Amniotic epithelial cell (primary cell): ENCODE measurements around the gene ALG3.

ENCODE experiments used
- DNase-seq: peaks from one replicate; pipeline ENCODE4 v3.0.0-alpha.2; 2010; ENCODE audit warnings: low read depth

The ALG3 gene

DNA sequence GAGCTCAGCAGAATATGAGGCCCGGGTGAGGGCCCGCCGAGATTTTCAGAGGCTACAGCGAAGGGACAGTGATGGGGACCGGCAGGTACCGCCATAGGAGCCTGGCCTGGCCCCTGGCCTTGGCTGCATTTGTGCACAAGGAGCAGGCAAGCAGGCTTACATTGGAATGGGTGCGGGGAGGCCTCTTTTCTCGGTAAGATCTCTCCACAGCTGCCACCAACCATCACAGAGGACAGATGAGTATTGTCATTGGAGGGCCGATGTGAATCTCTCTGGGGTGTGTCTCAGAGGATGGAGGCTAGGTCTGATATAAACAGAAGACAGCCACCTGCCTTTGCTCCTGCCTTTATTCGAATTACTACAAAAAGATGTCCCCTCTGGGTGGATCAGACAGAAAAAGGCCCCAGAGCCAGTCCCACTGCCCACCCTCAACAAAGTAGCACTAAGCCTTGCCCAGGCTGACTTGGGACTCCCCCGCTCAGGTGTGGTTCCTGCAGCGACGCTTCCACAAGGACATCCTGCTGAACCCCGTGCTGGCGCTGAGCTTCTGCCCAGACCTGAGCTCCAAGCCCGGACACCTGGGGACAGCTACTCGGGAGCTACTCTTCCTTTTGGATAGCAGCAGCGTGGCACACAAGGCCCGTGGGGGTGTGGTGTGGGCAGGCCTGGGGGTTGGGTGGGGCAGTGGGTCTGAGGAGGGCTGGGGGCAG is 13.9 kb downstream of the ALG3 start:
- DNase-seq: no peak

DNA sequence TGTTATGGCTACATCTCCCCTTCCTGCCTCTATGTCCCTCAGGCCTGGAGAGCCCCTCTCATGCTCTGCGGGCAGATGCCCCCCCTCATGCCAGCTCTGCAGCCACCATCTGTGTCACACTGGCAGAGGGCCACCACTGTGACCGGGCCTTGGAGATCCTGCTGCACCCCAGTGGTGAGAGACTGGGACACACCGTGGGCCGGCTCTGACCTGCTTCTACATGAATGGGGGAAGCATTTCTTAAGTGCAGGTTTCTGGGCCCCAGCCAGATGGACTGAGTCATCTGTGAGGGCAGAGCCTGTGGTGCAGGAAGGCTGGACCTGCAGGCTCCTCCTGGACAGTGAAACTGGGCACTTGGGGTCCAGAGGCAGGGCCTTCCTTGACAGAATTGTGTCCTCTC is 14.5 kb downstream of the ALG3 start:
- DNase-seq: peak; percentile 87

DNA sequence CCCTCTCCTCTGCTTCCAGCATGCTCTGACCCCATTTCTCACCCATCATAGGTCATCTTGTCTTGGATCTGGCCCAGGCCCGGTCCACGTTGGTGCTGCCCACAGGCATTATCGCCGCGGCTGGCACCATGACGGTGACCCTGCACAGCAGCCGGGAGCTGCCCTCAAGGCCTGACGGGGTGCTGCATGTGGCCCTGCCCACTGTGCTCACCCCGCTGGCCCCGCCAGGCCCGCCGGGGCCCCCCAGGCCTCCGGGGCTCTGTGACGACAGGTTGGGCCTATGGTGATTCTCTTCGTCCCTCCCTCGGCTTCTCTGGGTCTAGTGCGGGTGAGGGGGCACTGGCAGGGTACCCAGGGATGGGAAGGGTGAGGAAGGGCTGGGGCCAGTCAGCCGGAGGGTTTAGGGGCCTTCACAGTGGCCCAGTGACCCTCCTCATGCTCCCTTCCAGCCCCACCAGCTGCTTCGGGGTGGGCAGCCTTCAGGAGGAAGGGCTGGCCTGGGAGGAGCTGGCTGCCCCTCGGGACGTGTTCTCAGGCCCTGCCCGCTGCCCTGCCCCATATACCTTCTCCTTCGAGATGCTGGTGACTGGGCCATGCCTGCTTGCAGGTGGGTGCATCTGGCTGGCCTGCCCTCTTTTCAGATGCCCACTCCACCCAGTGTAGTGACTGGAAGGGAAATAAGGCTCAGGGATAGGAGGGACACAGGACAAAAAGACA is 15.5 kb downstream of the ALG3 start:
- no peak for DNase-seq

DNA sequence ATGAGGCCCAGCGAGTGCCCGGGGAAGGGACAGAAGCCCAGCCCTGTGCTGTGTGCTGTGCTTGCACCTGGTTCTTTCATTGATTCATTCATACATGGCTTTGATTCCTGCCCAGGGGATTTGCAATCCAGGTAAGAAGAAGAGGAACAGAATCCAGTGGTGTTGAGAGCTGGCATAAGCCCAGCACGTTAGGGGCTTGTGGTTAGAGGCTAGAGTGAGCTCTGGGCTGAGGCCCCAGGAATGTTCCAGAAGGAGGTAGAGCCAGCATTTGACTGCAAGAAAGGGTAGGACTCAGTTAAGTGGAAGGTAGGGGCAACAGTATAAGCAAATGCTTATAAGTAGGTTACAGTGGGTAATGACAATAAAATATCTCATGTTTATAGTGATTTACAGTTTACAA is 17.1 kb downstream of the ALG3 start:
- DNase-seq: peak; percentile 15

DNA sequence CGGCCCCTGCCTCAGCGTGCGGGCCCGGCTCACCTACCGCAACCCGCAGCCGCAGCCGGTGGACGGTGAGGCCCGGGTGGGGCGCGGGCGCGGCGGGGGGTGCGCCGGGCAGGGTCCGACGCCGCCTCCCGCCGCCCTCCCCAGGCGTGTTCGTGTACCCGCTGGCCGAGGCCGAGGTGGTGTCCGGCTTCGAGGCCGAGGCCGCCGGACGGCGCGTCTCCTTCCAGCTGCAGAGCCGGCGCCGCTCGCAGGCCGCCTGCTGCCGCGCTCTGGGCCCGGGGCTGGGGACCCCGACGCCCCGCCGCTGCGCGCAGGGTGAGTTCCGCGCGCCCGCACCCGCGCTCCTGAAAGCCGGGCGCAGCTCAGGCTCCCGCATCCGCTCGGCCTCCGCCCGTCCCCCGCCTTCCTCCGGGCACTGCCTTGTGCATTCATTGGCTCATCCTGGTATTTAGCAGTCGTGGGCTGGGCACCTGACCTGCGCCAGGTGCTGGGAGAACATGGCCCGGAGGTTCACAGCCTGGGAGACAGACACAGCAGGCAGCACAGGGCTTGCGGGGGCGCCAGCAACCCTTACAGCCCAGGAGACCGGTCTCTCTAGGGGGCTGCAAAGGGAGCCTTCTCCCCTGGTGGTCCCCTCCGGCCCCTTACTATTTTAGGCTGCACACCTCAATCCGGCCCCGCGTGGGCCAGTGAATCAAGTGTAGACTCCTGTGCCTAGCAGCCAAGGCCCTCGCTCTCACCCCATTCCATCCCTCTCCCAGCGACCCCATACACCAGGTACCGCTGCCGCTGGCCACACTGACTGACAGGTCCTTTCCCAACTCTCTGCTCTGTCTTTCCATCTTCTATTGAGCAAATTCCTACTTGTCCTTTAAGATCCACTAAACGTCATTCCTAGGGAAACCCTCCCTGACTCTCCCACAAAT is 17.9 kb downstream of the ALG3 start:
- no peak for DNase-seq

DNA sequence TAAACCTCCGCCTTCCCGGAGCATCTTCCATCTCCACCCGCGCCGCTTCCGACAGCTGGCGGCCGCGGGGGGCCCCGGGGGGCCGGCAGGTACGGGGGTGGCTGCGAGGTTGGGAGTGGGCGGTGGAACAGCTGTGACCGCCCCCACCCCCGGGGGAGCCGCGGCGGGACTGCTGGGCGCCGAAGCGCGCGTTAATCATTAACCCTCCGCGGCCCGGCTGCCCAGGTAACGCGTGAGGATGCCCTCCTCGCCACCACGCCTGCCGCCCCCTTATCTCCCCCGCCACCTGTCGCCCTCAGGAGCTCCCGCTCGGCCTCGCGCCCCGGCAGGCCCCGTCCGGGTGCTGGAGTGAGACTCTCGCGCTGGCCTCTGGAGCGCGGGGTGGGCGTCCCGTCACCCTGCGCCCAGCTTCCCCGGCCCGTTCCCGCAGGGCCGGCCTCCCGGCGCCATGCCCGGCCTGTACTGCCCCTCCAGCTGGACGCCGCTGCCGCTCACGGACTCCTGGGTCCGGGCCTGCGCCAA is 18.6 kb downstream of the ALG3 start:
- DNase-seq: no peak

DNA sequence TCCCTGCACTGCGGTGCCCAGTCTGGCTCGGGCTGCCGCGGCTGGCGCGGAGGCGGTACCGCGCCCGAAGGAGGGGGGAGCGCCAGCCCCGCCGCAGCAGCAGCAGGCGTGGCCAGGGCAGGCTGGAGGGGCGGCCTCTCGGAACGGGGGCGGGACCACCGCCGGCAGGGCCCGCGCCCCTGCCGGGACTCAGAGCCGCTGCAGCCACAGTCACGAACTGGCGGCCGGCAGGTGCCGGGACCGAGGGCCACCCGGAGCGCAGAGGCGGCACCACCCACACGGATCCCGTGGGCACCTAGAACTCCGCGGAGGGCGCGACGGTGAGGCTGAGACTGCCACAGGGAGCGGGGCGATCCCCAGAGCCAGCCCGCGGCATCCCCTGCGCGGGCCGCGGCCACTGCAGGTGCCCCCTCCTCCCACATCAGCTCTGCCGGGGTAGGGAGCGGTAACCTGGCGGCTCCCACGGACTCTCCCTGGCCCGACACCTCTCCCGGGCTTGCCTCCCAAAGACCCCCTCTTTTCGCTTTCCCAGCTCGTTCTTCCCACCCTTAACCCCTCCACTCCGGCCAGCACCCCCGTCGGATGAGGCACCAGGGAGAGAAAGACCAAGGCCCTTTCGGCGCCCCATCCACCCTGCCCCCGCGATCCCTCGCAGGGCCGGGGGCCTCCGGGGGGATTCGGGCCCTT is 19.2 kb downstream of the ALG3 start, which contains the start of gene VWA5B2:
Gene VWA5B2, plus strand, starts transcription at position 192 of the 687 bp plus-strand sequence. CDS start 944 bp downstream, outside the sequence.
- peak; percentile 6 for DNase-seq

DNA sequence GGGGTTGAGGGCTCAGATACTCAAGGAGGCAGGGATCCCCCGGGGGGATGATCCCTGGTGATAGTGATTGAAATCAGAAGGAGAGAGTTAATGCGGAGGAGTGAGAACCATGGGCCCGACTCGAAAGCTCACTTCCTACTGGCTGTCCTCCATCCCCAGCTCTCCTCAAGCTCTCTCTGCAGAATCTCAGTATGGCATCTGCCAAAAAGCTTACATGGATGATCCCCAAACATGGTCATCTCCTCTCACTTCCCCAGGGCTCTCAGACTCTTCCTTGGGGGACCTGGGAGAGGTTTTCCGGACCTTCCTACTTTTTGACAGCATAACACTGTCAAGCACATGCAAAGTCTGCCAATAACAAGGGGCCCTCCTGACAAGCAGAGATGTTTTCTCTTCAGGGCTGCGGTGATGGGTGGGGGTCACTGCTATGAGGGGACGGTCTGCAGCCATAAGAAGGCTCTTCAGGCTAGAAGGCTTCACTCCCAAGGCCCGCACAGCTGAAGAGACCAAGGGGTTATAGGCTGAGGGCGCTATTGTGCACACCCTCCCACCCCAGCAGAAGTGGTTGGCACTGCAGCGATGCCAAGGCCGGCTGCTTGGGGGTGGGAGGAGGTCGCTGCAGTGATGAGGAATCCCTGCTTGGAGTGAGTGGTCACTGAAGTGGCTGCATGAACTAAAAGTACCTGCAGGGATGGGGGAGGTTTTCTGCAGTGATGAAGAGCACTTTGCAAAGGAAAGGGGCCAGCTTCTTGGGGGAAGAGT is 20.2 kb downstream of the ALG3 start:
- no peak for DNase-seq

DNA sequence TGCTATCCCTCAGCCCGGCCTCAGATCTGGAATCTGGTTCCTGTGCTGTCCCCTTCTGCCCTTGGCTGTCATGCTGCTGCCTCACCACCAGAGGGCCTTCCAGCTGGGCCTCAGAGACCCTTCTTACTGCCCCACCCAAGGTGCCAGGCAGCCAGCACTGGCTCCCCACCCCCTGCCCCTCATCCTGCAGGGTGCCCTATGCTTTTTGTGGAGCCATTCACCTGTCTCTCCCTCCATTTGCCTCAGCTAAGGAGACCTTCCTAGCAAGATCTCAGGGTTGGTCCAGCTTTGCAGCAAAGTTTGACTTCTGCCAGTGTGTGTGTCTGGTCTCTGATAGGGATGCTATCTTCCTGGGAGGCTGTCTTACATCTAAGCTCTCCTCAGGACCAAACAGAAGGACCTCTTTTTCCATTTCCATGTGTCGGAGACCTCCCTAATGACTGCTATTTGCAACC is 21.3 kb downstream of the ALG3 start:
- DNase-seq: no peak

DNA sequence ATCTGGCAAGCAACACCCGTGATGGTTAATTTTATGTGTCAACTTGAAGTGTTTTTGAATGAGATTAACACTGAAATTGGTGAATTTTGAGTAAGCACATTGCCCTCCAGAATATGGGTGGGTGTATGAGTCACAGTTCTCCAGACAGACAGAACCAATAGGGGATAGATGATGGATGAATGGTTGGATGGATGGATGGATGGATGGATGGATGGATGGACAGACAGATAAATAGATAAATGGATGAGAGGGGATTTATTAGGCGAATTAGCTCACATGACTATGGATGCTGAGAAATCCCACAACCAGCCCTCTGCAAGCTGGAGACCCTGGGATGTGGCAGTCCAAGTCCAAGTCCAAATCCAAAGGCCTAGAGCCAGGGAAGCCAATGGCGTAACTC is 24.8 kb downstream of the ALG3 start:
- no peak for DNase-seq

DNA sequence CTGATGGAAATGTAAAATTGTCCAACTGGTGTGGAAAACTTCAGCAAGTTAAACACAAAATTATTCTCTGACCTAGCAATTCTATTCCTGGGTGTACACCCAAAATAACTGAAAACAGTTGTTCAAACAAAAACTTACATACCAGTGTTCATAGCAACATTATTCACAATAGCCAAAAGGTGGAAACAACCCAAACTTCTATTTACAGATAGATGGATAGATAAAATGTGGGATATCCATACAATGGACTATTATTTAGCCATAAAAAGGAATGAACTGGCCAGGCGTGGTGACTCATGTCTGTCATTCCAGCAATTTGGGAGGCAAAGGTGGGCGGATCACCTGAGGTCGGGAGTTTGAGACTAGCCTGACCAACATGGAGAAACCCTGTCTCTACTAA is 26.2 kb downstream of the ALG3 start:
- no peak for DNase-seq

DNA sequence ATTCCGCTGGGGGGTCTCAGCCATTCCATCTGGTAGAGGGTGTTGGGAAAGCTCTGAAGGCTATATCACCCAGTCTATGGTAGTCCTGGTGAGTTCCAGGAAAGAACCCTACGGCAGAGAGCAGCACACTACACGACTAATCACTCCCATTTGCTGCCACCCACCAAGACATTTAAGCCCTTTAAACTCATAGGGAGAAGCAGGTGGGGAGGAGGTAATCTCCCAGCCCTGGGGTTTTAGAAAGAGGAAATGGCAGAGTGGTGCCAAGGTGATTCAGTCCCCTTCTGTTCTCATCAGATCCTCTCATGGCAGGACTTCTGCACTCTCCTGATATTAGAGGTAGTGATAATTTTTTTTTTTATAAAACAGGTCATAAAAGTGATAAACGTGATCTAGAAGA is 29.9 kb downstream of the ALG3 start:
- no peak for DNase-seq

DNA sequence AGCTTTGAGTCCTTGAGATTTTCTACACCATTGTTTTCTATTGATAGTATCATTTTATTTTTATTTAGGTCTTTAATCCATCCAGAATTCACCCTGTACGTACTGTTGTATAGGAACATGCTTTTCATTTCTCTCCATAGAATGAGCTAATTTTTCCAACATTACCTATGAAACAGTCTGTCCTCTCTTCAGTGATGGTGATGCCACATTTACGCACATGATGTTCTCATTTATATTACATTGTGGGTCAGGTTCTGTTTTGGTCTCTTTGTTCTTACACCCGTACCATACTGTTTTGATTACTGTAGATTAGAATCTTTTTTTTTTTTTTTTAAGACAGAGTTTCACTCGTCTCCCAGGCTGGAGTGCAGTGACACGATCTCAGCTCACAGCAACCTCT is 37.0 kb downstream of the ALG3 start:
- DNase-seq: no peak

DNA sequence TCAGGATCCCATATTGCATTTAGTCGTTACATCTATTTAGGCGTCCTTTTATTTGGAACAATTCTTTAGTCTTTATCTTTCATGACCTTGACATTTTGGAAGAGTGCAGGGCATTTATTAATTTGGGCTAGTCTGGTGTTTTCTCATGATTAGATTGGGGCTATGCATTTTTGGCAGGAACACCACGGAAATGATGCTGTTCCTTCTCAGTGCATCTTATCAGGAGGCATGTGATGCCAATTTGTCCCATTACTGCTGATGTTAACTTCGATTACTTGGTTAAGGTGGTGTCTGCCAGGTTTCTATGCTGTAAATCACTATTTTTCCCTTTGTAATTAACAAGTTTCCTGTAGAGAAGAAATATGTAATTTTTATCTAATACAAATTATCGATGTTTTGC is 37.5 kb downstream of the ALG3 start:
- DNase-seq: no peak

DNA sequence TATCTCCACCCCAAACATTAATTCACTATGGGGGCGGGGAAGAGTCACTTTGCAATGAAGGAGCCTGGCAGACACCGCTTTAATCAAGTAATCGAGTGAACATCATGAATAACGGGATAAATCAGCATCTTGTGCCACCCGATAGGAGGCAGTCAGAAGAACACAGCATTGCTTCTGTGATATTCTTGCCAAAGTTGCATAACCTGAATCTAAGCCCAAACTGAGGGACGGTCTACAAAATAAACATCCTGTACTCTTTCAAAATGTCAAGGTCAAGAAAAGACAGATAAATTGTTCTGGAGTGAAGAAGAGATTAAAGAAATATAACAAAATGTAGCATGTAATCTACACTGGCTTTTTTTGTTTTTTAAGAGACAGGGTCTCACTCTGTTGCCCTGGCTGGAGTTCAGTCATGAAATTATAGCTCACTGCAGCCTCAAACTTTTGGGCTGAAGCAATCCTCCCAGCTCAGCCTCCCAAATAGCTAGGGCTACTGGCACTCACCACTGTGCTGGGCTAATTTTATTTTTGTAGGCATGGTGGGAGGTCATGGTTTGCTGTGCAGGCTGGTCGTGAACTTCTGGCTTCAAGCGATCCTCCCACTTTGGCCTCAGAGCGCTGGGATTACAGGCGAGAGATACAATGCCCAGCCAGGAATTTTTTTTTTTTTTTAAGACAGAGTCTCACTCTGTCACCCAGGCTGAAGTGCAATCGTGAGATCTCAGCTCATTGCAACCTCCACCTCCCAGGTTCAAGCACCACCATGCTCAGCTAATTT is 39.4 kb downstream of the ALG3 start:
- peak; percentile 57 for DNase-seq

DNA sequence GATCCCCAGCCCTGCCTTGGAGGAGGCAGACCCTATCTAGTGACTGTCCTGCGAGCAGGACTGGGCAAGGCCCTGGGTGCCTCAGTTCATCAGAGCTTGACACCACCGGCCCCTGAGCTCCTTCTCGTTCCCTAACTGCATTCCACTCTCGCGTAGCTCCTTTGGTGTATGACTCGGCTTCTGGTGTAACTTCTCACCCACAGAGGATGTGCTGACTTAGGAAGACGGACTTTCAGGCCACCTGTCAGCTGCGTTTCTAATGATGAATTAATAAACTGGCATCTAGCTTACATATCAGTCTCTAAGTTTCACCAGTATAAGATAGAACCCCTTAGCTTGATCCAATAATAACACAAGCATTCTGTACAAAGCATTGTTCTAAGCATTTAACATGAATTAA is 45.2 kb downstream of the ALG3 start:
- DNase-seq: peak; percentile 40

DNA sequence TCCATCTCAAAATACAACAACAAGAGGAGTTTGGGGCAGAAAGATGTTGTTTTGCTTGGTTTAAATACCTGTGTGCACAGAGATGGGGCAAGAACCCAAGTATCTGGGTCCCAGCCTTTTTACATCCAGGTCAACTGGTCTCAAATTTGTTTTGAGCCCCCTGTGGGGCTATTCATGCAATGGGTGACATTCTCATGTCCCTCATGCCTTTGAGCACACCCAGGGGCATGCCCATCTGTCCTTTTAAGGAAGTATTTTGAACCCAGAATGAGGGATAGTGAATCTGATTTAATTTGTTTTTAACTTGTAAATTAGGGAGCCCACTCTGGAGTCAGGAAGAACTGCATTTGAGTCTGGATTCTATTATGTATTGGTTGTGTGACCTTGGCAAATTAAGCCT is 47.9 kb downstream of the ALG3 start:
- no peak for DNase-seq

DNA sequence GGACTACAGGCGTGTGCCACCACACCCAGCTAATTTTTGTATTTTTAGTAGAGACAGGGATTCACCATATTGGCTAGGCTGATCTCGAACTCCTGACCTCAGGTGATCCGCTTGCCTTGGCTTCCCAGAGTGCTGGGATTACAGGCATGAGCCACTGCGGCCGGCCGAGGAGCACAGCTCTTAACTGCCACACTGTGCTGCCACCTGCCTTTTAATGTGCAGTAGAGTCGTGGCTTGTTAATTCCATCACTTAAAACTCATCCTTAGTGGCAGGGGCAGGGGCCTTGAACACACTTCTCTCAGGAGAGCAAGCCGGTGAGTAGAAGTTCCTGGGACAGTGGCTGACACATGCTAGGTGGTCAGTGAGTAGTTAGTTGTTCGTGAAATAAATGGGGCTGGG is 50.3 kb downstream of the ALG3 start:
- no peak for DNase-seq

DNA sequence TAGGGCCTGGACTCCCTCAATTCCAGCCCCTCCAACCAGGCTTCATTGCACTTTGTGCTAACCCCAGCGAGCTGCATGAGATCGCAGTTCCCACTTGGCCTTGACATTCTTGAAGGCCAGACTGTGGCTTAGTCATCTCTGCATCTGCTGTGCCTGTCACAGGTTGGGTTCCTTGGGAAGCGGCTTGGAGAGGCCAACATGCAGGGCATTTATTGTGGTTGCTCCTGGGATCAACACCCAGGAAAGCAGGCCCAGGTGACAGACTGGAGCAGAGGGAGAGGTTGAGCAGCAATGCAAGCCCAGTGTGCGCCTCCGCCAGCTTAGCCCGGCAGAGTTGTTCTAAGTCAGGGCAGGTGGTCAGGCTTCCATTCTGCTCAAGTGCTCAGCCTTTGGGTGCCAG is 52.2 kb downstream of the ALG3 start:
- DNase-seq: peak; percentile 68

DNA sequence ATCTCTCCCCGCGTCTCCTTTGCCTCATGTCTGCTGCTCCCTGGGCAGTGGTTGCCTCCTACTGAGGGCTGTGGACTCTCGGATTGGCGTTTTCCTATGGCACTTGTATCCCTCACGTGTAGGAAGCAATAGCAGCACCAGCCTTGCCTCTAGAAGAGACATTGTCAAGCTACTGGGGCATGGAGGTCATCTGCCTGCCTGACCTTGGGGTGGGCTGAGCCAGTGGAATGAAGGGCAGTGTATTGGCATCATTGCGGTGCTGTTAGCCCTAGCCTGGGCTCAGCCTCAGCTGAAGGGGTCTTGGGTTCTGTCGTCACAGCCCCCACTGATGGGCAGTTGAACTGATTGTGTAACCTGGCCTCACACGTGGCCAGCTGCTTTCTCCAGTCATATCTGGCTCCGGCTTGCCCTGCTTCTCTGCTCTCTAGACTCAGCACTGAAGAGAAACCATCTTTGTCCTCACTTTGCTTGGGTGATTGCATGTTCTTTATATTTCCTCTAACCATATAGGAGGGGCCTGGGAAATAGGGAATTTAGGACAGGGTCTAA is 54.7 kb downstream of the ALG3 start:
- DNase-seq: no peak
